GM21528 (cell line): ENCODE measurements around the gene HADHB.

ENCODE experiments used
- ATAC-seq: cut with Tn5 transposase; IDR thresholded peaks from one replicate; pipeline ENCODE4 v1.9.1; 2021; ENCODE audit warnings: mild to moderate bottlenecking, moderate library complexity; ENCODE audit not compliant: unreplicated experiment, low FRiP score

Gene HADHB

GRCh38 chr2:26244309-26245230, at the start of gene HADHB, which contains the start of gene HADHA:
TSS of gene HADHB (plus strand) at chr2:26244939. CDS start at chr2:26254255, 9,316 bp downstream.
TSS of gene HADHA (minus strand) at chr2:26244632. CDS start at chr2:26244596, 36 bp downstream.
- peak; percentile 70 for ATAC-seq

- no peak for ATAC-seq
Measured at GRCh38 chr2:26195040-26195984, 49.4 kb upstream of the HADHB start.

- ATAC-seq, result no peak
Measured at GRCh38 chr2:26196683-26197418, 47.9 kb upstream of the HADHB start.

- ATAC-seq, result no peak
Measured at GRCh38 chr2:26197516-26197915, 47.2 kb upstream of the HADHB start.

GRCh38 chr2:26202981-26203490, 41.7 kb upstream of the HADHB start:
- ATAC-seq, result no peak

GRCh38 chr2:26203906-26204305, 40.8 kb upstream of the HADHB start:
- ATAC-seq, result no peak

GRCh38 chr2:26212011-26212410, 32.7 kb upstream of the HADHB start:
- ATAC-seq, result no peak

GRCh38 chr2:26214759-26215158, 30.0 kb upstream of the HADHB start:
- ATAC-seq, result no peak

- ATAC-seq, result no peak
Measured at GRCh38 chr2:26215833-26216232, 28.9 kb upstream of the HADHB start.

GRCh38 chr2:26216587-26216986, 28.2 kb upstream of the HADHB start:
- ATAC-seq, result no peak

GRCh38 chr2:26217720-26218119, 27.0 kb upstream of the HADHB start:
- ATAC-seq, result no peak

GRCh38 chr2:26223018-26223417, 21.7 kb upstream of the HADHB start:
- no peak for ATAC-seq

- ATAC-seq, result no peak
Measured at GRCh38 chr2:26224095-26224494, 20.6 kb upstream of the HADHB start.

GRCh38 chr2:26229595-26229994, 15.1 kb upstream of the HADHB start:
- no peak for ATAC-seq

- no peak for ATAC-seq
Measured at GRCh38 chr2:26230806-26231205, 13.9 kb upstream of the HADHB start.

GRCh38 chr2:26235089-26235488, 9.7 kb upstream of the HADHB start:
- no peak for ATAC-seq

GRCh38 chr2:26237868-26238267, 6.9 kb upstream of the HADHB start:
- no peak for ATAC-seq

- ATAC-seq, result no peak
Measured at GRCh38 chr2:26238311-26238958, 6.3 kb upstream of the HADHB start.

- no peak for ATAC-seq
Measured at GRCh38 chr2:26241928-26242436, 2.8 kb upstream of the HADHB start.
